GM19328 (cell line): ENCODE results near the gene CEBPB.
"Not testable (repeated sequence)": the region's sequence is repeated elsewhere in the genome, so short reads cannot be mapped to it uniquely, and the experiment has no call there.

Experiments used
- ATAC-seq: cut with Tn5 transposase; IDR thresholded peaks from one replicate; pipeline ENCODE4 v1.9.1; 2021; ENCODE audit warnings: mild to moderate bottlenecking, moderate library complexity; ENCODE audit not compliant: unreplicated experiment

CEBPB gene

GRCh38 chr20:50192364-50193198 lies 2.0 kb downstream of the CEBPB start:
- ATAC-seq, result no peak

- no peak for ATAC-seq
Measured at GRCh38 chr20:50193199-50193835, 2.7 kb downstream of the CEBPB start.

DNA sequence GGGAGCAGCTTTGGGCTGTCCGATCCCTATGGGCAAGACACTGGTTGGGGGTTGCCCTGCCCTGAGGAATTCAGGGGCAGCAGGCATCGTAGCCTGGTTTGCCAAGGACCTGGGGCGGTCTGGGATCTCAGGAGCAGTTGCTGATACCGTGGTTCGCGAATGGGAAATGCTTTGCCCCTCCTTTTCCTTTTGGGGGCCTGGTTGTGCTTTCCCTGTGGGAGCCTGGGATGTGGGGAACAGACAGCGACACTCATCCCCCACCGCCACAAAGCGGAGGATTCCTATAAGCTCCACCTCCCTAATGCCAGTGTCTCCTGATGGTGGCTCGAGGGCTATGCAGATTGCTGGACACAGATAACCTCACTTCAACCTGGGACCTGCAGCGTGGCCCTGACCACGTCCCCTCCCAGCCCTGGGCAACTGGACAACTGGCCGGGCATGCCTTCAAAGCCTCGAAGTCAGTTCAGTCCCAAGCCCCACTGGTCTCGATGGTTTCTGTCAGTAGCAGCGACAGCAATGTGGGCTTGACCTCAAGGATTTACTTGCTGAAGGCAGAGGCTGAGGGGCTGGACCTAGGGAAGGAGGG lies 3.3 kb downstream of the CEBPB start:
- no peak for ATAC-seq

DNA sequence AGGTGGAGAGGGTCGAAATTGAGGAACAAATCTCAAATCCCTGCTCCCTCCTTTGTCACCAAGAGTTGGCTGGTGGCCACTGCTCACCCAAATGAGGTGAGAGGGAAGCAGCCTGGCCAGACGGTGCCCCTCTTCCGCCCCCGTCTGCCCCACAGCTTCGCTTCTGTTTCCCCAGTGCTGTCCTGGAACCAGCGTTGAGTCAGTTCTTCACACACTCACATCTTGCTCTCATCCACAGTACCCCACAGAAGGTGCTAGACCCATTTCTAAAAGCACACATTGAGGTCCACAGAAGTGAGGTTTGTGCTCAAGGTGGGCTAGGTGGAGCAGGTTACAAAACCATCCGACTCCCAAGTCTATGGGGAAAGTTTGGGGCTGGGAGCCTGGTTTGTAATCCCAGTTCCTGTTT lies 3.8 kb downstream of the CEBPB start:
- no peak for ATAC-seq

GRCh38 chr20:50194831-50195523 lies 4.3 kb downstream of the CEBPB start:
- no peak for ATAC-seq

DNA sequence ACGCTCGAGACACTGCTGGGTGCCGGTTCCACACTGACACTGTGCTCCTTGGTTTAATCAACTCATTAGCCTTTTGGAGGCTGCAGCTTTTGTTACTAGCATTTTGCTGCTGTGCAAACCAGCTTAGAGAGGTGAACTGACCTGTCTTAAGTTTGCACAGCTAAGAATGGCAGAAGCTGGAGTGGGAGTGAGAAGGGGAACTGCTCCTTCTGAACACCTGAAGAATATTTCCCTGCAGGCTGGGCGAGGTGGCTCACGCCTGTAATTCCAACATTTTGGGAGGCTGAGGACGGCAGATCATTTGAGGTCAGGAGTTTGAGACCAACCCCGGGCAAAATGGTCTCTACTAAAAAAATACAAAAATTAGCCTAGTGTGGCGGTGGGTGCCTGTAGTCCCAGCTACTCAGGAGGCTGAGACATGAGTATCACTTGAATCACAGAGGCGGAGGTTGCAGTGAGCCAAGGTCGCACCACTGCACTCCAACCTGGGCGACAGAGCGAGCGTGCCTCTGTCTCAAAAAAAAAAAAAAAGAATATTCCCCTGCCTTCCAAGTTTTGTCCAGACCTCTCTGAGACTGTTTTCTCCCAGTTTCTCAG lies 5.0 kb downstream of the CEBPB start:
- no peak for ATAC-seq

DNA sequence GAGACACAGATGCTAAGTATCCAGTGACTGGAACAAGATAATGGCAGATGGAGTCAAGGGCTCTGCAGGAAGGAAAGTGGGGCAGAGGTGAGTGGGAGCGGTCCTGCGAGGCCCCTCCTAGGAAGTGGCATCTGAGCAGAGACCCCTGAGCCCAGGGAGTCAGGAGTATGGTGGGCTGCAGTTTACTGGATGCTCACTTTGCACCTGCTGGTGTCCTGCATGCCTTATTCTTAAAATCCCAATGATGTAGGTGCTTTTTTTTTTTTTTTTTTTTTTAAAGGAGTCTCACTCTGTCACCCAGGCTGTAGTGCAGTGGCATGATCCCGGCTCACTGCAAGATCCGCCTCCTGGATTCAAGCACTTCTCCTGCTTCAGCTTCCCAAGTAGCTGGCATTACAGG lies 5.6 kb downstream of the CEBPB start:
- no peak for ATAC-seq

- ATAC-seq, result no peak
Measured at GRCh38 chr20:50196896-50197295, 6.3 kb downstream of the CEBPB start.

GRCh38 chr20:50197463-50198179 lies 7.0 kb downstream of the CEBPB start:
- ATAC-seq, result no peak

- ATAC-seq, result no peak
Measured at GRCh38 chr20:50198180-50198666, 7.6 kb downstream of the CEBPB start.

DNA sequence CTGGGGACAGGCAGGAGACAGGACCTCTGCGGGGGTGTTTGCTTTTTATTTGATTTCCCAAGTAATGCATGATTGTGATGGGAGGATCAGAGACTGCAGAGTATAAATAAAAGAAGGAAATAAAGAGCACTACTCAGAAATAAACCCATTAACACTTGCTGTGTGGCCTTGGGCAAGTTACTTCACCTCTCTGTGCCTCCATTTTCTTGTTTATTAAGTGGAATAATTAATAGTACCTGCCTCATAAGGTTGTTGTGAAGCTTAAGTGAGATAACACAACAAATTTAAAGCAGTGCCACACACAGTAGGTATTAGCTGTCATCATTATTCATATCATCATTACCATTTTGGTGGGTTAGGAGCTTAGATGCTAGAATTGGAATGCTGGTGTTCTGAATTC lies 8.1 kb downstream of the CEBPB start:
- ATAC-seq, result no peak

- no peak for ATAC-seq
Measured at GRCh38 chr20:50199703-50200102, 9.1 kb downstream of the CEBPB start.

GRCh38 chr20:50200482-50201104 lies 10.0 kb downstream of the CEBPB start:
- no peak for ATAC-seq

GRCh38 chr20:50201710-50202109 lies 11.1 kb downstream of the CEBPB start:
- not testable (repeated sequence) for ATAC-seq

DNA sequence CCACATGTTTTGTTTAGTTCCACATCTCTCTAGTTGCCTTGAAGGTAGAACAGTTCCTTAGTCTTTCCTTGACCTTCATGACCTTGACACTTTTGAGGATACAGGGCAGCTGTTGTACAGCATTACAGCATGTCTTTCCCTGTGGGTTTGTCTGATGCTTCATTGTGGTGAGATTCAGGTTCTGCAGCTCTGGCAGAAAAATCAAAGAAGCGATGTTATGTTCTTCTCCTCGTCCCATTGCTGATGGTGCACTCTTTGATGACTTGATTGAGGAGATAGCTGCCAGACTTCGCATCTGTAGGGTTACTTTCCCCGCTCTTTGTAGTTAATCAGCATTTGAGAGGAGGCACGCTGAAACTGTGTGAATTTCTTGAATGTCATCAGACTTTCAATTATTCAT lies 12.0 kb downstream of the CEBPB start:
- ATAC-seq, result no peak

DNA sequence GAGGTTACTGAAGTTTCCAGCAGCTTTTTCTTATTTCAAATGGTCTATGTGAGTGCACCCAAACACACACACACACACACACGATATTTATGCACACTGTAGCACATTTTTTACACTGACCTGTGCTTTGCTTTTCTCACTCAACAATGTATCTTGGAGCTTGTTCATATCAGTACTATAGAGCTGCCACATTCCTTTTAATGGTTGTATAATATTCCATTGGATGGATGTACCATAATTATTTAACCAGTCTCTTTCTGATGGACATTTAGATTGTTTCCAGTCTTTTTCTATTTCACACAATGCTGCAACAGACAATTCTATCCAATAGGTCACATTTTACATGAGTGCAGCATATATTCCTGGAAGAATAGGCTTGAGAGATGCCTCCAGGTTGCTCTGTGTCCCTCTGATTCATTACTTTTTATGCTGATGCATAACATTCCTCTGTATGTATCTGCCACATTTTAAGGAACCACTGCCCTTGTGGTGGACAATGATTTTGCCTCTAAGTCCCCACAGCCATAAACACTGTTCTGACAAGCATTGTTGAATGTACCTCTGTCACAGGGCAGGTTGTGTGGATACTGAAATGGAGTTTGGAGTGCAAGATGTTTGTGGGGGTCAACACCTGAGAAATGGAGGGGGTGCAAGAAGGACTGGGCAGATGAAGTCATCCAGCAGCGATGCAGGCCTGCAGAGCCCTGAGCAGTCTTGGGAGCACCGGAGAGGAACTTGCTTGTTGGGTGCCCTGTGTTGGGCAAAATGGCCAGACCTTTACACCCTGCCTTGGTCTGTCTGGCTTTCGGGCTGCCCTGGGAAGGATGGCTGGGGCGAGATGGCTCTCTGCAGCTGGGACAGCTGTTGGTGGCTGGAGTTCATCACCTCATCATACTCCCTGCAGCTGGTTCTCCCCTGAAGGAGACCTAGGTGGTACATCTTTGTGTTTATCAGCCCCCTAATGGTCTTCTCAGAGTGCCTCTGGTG lies 13.6 kb downstream of the CEBPB start:
- no peak for ATAC-seq

DNA sequence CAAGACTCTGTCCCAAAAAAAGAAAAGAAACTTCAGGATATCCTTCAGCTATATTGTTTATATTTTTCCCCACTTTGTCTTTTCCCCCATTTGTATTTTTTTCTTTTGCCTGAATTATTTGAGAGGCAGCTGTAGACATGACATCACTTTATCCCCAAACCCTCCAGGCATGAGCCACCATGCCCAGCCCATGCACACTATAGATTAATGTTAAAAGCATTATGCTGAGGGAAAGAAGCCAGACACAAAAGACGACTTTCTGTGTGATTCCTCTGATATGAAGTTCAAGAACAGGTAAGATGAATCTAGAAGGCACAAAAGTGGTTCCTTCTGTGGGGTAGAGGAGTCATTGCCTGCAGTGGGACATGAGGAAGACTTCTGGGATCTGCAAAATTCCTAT lies 16.4 kb downstream of the CEBPB start:
- no peak for ATAC-seq

DNA sequence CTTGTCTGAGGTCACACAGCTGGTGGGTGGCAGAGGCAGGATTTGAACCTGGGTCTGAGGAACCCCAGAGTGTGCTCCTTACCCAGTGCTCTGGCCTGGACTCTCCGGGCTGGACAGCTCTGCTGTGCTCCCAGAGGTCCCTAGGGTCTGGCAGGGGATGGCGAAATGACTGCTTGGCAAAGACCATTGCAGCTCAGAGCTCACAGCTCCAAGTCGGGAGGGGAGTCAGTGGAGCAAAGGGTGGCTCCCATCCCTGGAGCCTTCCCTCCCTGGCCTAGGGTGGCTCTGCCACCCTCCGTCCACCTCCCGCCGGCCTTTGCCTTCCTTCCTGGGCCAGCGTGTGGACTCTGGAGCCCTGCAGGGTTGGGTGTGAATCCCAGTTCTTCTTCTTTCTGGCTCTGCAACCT lies 17.5 kb downstream of the CEBPB start:
- no peak for ATAC-seq

- not testable (repeated sequence) for ATAC-seq
Measured at GRCh38 chr20:50208815-50209214, 18.2 kb downstream of the CEBPB start.
